Activated CD8-positive, alpha-beta T cell treated with anti-CD3 and anti-CD28 coated beads, Interleukin-2, amount 10 ng/mL, durations not matched to agents 7 days and 5 days (primary cell): ENCODE measurements around the gene AGAP1. TPM values are rescaled to one million over a fixed set of nuclear protein-coding genes. Genes with fewer than 3 reads are reported as not detected.

Experiments
- ATAC-seq: fragments of 150-1000 bp; cut with Tn5 transposase; one replicate; pipeline ENCODE4 v1.10.0; 2021; ENCODE audit warnings: moderate library complexity
- CTCF ChIA-PET: fragments of 350-600 bp; sonication (Branson Sonifier 250); formaldehyde crosslinking; loops from one replicate; lab custom pipeline; 2021; ENCODE audit warnings: antibody characterized with exemption; lab: Charles Lee
- POLR2A ChIA-PET: fragments of 350-600 bp; sonication (Branson Sonifier 250); formaldehyde crosslinking; loops from one replicate; lab custom pipeline; 2021; ENCODE audit warnings: antibody characterized with exemption; lab: Charles Lee
- DNase-seq: peaks from one replicate; pipeline ENCODE4 v3.0.0-alpha.2; 2020
- H3K27ac Mint-ChIP-seq: one replicate; pipeline ENCODE4 v1.8.0; 2021; ENCODE audit warnings: mild to moderate bottlenecking, mixed read lengths
- H3K27me3 Mint-ChIP-seq: one replicate; pipeline ENCODE4 v1.8.0; 2021; ENCODE audit warnings: low read depth, mixed read lengths
- H3K36me3 Mint-ChIP-seq: one replicate; pipeline ENCODE4 v1.8.0; 2021; ENCODE audit warnings: low read depth, mixed read lengths
- H3K4me1 Mint-ChIP-seq: one replicate; pipeline ENCODE4 v1.8.0; 2021; ENCODE audit warnings: low read depth, mixed read lengths
- H3K4me3 Mint-ChIP-seq: one replicate; pipeline ENCODE4 v1.8.0; 2021; ENCODE audit warnings: mild to moderate bottlenecking, mixed read lengths
- H3K9me3 Mint-ChIP-seq: one replicate; pipeline ENCODE4 v1.8.0; 2022; ENCODE audit warnings: mixed read lengths; ENCODE audit not compliant: insufficient read depth
- total RNA-seq, 2 experiments: library from RNA; stranded (reverse); gene quantifications; one replicate each; pipeline ENCODE4 v1.2.3, GENCODE V29; 2021

AGAP1 gene
- total RNA-seq, 2 experiments from 2014 or later, result 0.82 to 1.3 TPM

- Mint-ChIP-seq H3K4me3 (no peak overlapping the region), H3K27me3 (peaks cover 5% of the 10 kb centered on the region), H3K9me3 (no peaks in the 10 kb centered on the region), H3K27ac (no peak overlapping the region), H3K36me3 (no peaks in the 10 kb centered on the region), H3K4me1 (no peaks in the 10 kb centered on the region)
- CTCF ChIA-PET, result no interaction called here
- POLR2A ChIA-PET, result no interaction called here
- ATAC-seq, result no peak
- no peak for DNase-seq
Observed at GRCh38 chr2:235557903-235558302, 64.1 kb downstream of the AGAP1 start.

- ChIA-PET POLR2A (no interaction called here), CTCF (no interaction called here)
Observed at GRCh38 chr2:235558572-235558971, 64.7 kb downstream of the AGAP1 start.

GRCh38 chr2:235560345-235560744, 66.5 kb downstream of the AGAP1 start:
- Mint-ChIP-seq H3K4me1 (no peaks in the 10 kb centered on the region), H3K27me3 (peaks cover 7% of the 10 kb centered on the region), H3K4me3 (no peak overlapping the region), H3K36me3 (no peaks in the 10 kb centered on the region), H3K27ac (no peak overlapping the region), H3K9me3 (no peaks in the 10 kb centered on the region)
- ATAC-seq (no peak), DNase-seq (no peak)
- ChIA-PET CTCF (no interaction called here), POLR2A (no interaction called here)

More at GRCh38 chr2:235558572-235558971, 64.7 kb downstream of the AGAP1 start:
- H3K4me1 Mint-ChIP-seq, result no peaks in the 10 kb centered on the region
- no peak overlapping the region for H3K4me3 Mint-ChIP-seq
- peaks cover 7% of the 10 kb centered on the region for H3K27me3 Mint-ChIP-seq
- no peaks in the 10 kb centered on the region for H3K36me3 Mint-ChIP-seq
- no peak for DNase-seq
- H3K27ac Mint-ChIP-seq, result no peak overlapping the region
- no peaks in the 10 kb centered on the region for H3K9me3 Mint-ChIP-seq
- no peak for ATAC-seq

- Mint-ChIP-seq H3K4me3 (no peak overlapping the region), H3K36me3 (no peaks in the 10 kb centered on the region), H3K9me3 (no peaks in the 10 kb centered on the region), H3K4me1 (peaks cover 3% of the 10 kb centered on the region), H3K27ac (no peak overlapping the region), H3K27me3 (peaks cover 5% of the 10 kb centered on the region)
- no peak for DNase-seq
- CTCF ChIA-PET, result no interaction called here
- POLR2A ChIA-PET, result no interaction called here
- ATAC-seq, result no peak
Observed at GRCh38 chr2:235561450-235561849, 67.6 kb downstream of the AGAP1 start.

- Mint-ChIP-seq H3K27me3 (peaks cover 5% of the 10 kb centered on the region), H3K27ac (no peak overlapping the region), H3K36me3 (no peaks in the 10 kb centered on the region), H3K4me1 (peaks cover 10% of the 10 kb centered on the region), H3K9me3 (no peaks in the 10 kb centered on the region), H3K4me3 (no peak overlapping the region)
- ChIA-PET POLR2A (no interaction called here), CTCF (no interaction called here)
- no peak for ATAC-seq
- no peak for DNase-seq
Observed at GRCh38 chr2:235562065-235562747, 68.4 kb downstream of the AGAP1 start.

- CTCF ChIA-PET, result no interaction called here
- Mint-ChIP-seq H3K9me3 (no peaks in the 10 kb centered on the region), H3K4me3 (no peak overlapping the region), H3K27me3 (peaks cover 5% of the 10 kb centered on the region), H3K4me1 (peaks cover 10% of the 10 kb centered on the region), H3K27ac (no peak overlapping the region), H3K36me3 (no peaks in the 10 kb centered on the region)
- DNase-seq (no peak), ATAC-seq (no peak)
- POLR2A ChIA-PET, result no interaction called here
Observed at GRCh38 chr2:235563056-235563910, 69.4 kb downstream of the AGAP1 start.

- Mint-ChIP-seq H3K9me3 (no peaks in the 10 kb centered on the region), H3K4me1 (peaks cover 10% of the 10 kb centered on the region), H3K36me3 (no peaks in the 10 kb centered on the region), H3K4me3 (no peak overlapping the region), H3K27ac (no peak overlapping the region), H3K27me3 (peaks cover 5% of the 10 kb centered on the region)
- DNase-seq, result no peak
- POLR2A ChIA-PET, result no interaction called here
- CTCF ChIA-PET, result no interaction called here
- ATAC-seq, result no peak
Observed at GRCh38 chr2:235564066-235564465, 70.2 kb downstream of the AGAP1 start.

GRCh38 chr2:235564884-235565530, 71.2 kb downstream of the AGAP1 start:
- ATAC-seq, result no peak
- H3K27me3 Mint-ChIP-seq, result peaks cover 5% of the 10 kb centered on the region
- CTCF ChIA-PET, result no interaction called here

GRCh38 chr2:235566415-235566814, 72.6 kb downstream of the AGAP1 start:
- ChIA-PET CTCF (no interaction called here), POLR2A (no interaction called here)
- DNase-seq (no peak), ATAC-seq (no peak)
- Mint-ChIP-seq H3K36me3 (no peaks in the 10 kb centered on the region), H3K9me3 (no peaks in the 10 kb centered on the region), H3K27ac (no peak overlapping the region), H3K4me1 (peaks cover 10% of the 10 kb centered on the region), H3K27me3 (peaks cover 2% of the 10 kb centered on the region), H3K4me3 (no peak overlapping the region)

More at GRCh38 chr2:235564884-235565530, 71.2 kb downstream of the AGAP1 start:
- no peak overlapping the region for H3K27ac Mint-ChIP-seq
- H3K36me3 Mint-ChIP-seq, result no peaks in the 10 kb centered on the region
- H3K4me3 Mint-ChIP-seq, result no peak overlapping the region
- no peak for DNase-seq
- POLR2A ChIA-PET, result no interaction called here
- H3K4me1 Mint-ChIP-seq, result peaks cover 10% of the 10 kb centered on the region
- no peaks in the 10 kb centered on the region for H3K9me3 Mint-ChIP-seq

- POLR2A ChIA-PET, result no interaction called here
- H3K27ac Mint-ChIP-seq, result no peak overlapping the region
Observed at GRCh38 chr2:235566931-235567495, 73.2 kb downstream of the AGAP1 start.

GRCh38 chr2:235567842-235568241, 74.0 kb downstream of the AGAP1 start:
- Mint-ChIP-seq H3K27me3 (peaks cover 2% of the 10 kb centered on the region), H3K4me3 (no peak overlapping the region), H3K9me3 (no peaks in the 10 kb centered on the region), H3K36me3 (no peaks in the 10 kb centered on the region), H3K27ac (no peak overlapping the region), H3K4me1 (peaks cover 10% of the 10 kb centered on the region)
- CTCF ChIA-PET, result interaction anchor here (1.8 kb wide), 1 partner anchor 26 kb away, joined by 4 read pairs; no protein-coding TSS in a partner anchor
- DNase-seq, result no peak
- POLR2A ChIA-PET, result no interaction called here
- no peak for ATAC-seq

More at GRCh38 chr2:235566931-235567495, 73.2 kb downstream of the AGAP1 start:
- no peak for ATAC-seq
- Mint-ChIP-seq H3K27me3 (peaks cover 2% of the 10 kb centered on the region), H3K4me3 (no peak overlapping the region), H3K9me3 (no peaks in the 10 kb centered on the region), H3K36me3 (no peaks in the 10 kb centered on the region), H3K4me1 (peaks cover 10% of the 10 kb centered on the region)
- DNase-seq, result no peak
- CTCF ChIA-PET, result interaction anchor here (1.8 kb wide), 1 partner anchor 27 kb away, joined by 4 read pairs; no protein-coding TSS in a partner anchor
